Psoas muscle (tissue), 8 donors: ENCODE data around the gene TDG. TPM values are rescaled to one million over a fixed set of nuclear protein-coding genes. Genes with fewer than 3 reads are reported as not detected.
"Not testable (repeated sequence)": the region's sequence is repeated elsewhere in the genome, so short reads cannot be mapped to it uniquely, and the experiment has no call there.

Experiments used
- ATAC-seq, 4 donors: fragments of 200-7000 bp; cut with Tn5 transposase; one replicate each; pipeline ENCODE4 v1.9.1; 2020; ENCODE audit warnings: moderate library complexity in 3 of 4, mild to moderate bottlenecking in 2 of 4
- DNase-seq, 2 donors: peaks; one replicate each; pipeline ENCODE4 v3.0.0-alpha.2; 2020
- H3K27ac ChIP-seq: fragments of 200-600 bp; one replicate; pipeline ENCODE4 v1.8.0; 2022
- H3K27me3 ChIP-seq, 3 donors: fragments of 200-600 bp in 1 of 3; one replicate each; pipeline versions ENCODE4 v1.6.1 to v1.8.0; 2013 to 2022; ENCODE audit warnings: low read length in 2 of 3, mild to moderate bottlenecking in 2 of 3, moderate library complexity in 1 of 3; ENCODE audit not compliant: insufficient read depth in 3 of 3
- H3K36me3 ChIP-seq, 2 donors: fragments of 200-600 bp in 1 of 2; one replicate each; pipeline versions ENCODE4 v1.6.1 to v1.8.0; 2013 to 2022; ENCODE audit warnings: low read depth in 1 of 2, mild to moderate bottlenecking in 1 of 2, moderate library complexity in 1 of 2; ENCODE audit not compliant: insufficient read depth in 1 of 2
- H3K4me1 ChIP-seq: fragments of 200-600 bp; one replicate; pipeline ENCODE4 v1.8.0; 2022
- H3K4me3 ChIP-seq: fragments of 200-600 bp; one replicate; pipeline ENCODE4 v1.8.0; 2022; ENCODE audit warnings: mild to moderate bottlenecking
- H3K9me3 ChIP-seq: fragments of 200-600 bp; one replicate; pipeline ENCODE4 v1.8.0; 2022
- CTCF ChIP-seq: fragments of 200-600 bp; IDR thresholded peaks from one replicate; pipeline ENCODE4 v1.8.0; 2022; ENCODE audit warnings: antibody characterized with exemption
- WGBS, 3 donors: extraction: QIAGEN DNeasy Blood & Tissue Kit; methylation state at CpG; one replicate each; pipeline versions ENCODE4 v1.1.6 to v1.1.7; 2013; 5-methylcytosine and 5-hydroxymethylcytosine counted together
- intact Hi-C, 2 donors: fragments of 100-400 bp; cut with DNase I; formaldehyde crosslinking; loops; one replicate each; pipeline versions ENCODE4 v1.11.0 to v1.14.2; 2022
- polyA plus RNA-seq, 3 donors: library from polyadenylated mRNA; stranded (reverse); fragments of 200-250 nt; gene quantifications; one replicate each; pipeline ENCODE4 v1.2.3, GENCODE V29; 2013
- total RNA-seq, 4 donors: library from RNA; stranded (reverse); fragmentation: NEBNext Ultra II Directional in 2 of 4; extraction: Animal tissue kit (Norgen Biotek cat#: 25700) in 2 of 4; gene quantifications; one replicate each; pipeline versions ENCODE4 v1.2.1 to v1.2.4, GENCODE V29; 2021 to 2023
- donor health status: healthy with polysubstance abuse.
- donor health status: DM: no; HTN: no; CAD: no; lungs with moderate emphysema.
- donor health status: Bipolar disorder and iron deficiency.
- donor health status: healthy.
- donor health status: DM: yes; HTN: yes; CAD: no.
- donor health status: DM: no; HTN: no; CAD: no.
- donor health status: DM: no; HTN: no; CAD: no.
- donor health status: DM: yes; HTN: yes; CAD: no.

Gene TDG
- total and polyA plus RNA-seq, 7 donors = 5.5 to 15.5 (median 11.2) TPM

- TF ChIP-seq CTCF = no peak
- DNase-seq = no peak
- intact Hi-C loops = loop anchor here in 1 of 2 donors (5.0 kb wide), 1 partner anchor 50 kb away; the partner anchor contains the start of gene HCFC2
Measured at GRCh38 chr12:104012331-104012730, 46.7 kb downstream of the TDG start.

GRCh38 chr12:104021862-104022261, 56.2 kb downstream of the TDG start:
- H3K27me3 ChIP-seq, H3K4me3 ChIP-seq, H3K36me3 ChIP-seq, H3K9me3 ChIP-seq, DNase-seq, intact Hi-C loops, H3K27ac ChIP-seq, ATAC-seq, H3K4me1 ChIP-seq: not testable (repeated sequence)
- WGBS, 3 donors = 56 to 73% (median 63%) methylated on average over 1 of the region's 1 CpG

More at GRCh38 chr12:104012331-104012730, 46.7 kb downstream of the TDG start:
- H3K27ac ChIP-seq = no peak overlapping the region
- H3K4me1 ChIP-seq = peaks cover 11% of the 10 kb centered on the region
- H3K36me3 ChIP-seq = no peaks in the 10 kb centered on the region
- no peaks in the 10 kb centered on the region for H3K27me3 ChIP-seq
- H3K4me3 ChIP-seq = no peak overlapping the region
- 55 to 65% (median 59%) methylated on average over 4 of the region's 4 CpGs for WGBS, 3 donors
- no peak for ATAC-seq
- no peaks in the 10 kb centered on the region for H3K9me3 ChIP-seq

GRCh38 chr12:104022786-104023185, 57.1 kb downstream of the TDG start:
- TF ChIP-seq CTCF = no peak
- ATAC-seq (no peak), DNase-seq (no peak)
- H3K4me1 ChIP-seq = no peaks in the 10 kb centered on the region
- H3K36me3 ChIP-seq = no peaks in the 10 kb centered on the region
- no peaks in the 10 kb centered on the region for H3K9me3 ChIP-seq
- no peaks in the 10 kb centered on the region for H3K27me3 ChIP-seq
- intact Hi-C loops = no loop called here
- H3K4me3 ChIP-seq = no peak overlapping the region
- H3K27ac ChIP-seq = no peak overlapping the region
- 36 to 41% (median 40%) methylated on average over 3 of the region's 3 CpGs for WGBS, 3 donors

GRCh38 chr12:104023710-104024109, 58.0 kb downstream of the TDG start:
- no peak for TF ChIP-seq CTCF
- Histone ChIP-seq H3K4me1 (no peaks in the 10 kb centered on the region), H3K4me3 (no peak overlapping the region), H3K36me3 (no peaks in the 10 kb centered on the region), H3K27me3 (no peaks in the 10 kb centered on the region), H3K9me3 (no peaks in the 10 kb centered on the region), H3K27ac (no peak overlapping the region)
- no peak for DNase-seq
- intact Hi-C loops = no loop called here
- whole genome bisulfite sequencing, 3 donors = 42 to 73% (median 72%) methylated on average over 2 of the region's 2 CpGs
- ATAC-seq = no peak

- Histone ChIP-seq H3K4me1 (no peaks in the 10 kb centered on the region), H3K4me3 (no peak overlapping the region), H3K9me3 (no peaks in the 10 kb centered on the region), H3K27ac (no peak overlapping the region), H3K36me3 (no peaks in the 10 kb centered on the region), H3K27me3 (no peaks in the 10 kb centered on the region)
- intact Hi-C loops = no loop called here
- ATAC-seq = no peak
- DNase-seq = no peak
- WGBS, 3 donors = 93 to 99% (median 97%) methylated on average over 6 of the region's 6 CpGs
- TF ChIP-seq CTCF = no peak
Measured at GRCh38 chr12:104024348-104024747, 58.7 kb downstream of the TDG start.
